DMS79 (cell line): ENCODE data around the gene IDI1.

Experiments used
- DNase-seq: peaks from one replicate; lab custom pipeline; 2025; lab: John Stamatoyannopoulos, UW

The IDI1 gene

GRCh38 chr10:994836-995558 is 53.9 kb downstream of the IDI1 start:
- no peak for DNase-seq

- DNase-seq, result no peak
Observed at GRCh38 chr10:992871-993270, 56.0 kb downstream of the IDI1 start.

GRCh38 chr10:992467-992866 is 56.5 kb downstream of the IDI1 start:
- no peak for DNase-seq

GRCh38 chr10:990808-991207 is 58.1 kb downstream of the IDI1 start:
- DNase-seq, result no peak
